ENCODE data around the gene HTT. TPM values are rescaled to one million over a fixed set of nuclear protein-coding genes. Genes with fewer than 3 reads are reported as not detected.
A peak's percentile ranks its signal among the peaks of the same experiment; 100 is the strongest.

The HTT gene
- total RNA-seq, 1 experiment from 2014 or later: 64.4 TPM

GRCh38 chr4:3085948-3086670 is 11.6 kb downstream of the HTT start:
- no peak overlapping the region for H3K56ac ChIP-seq (ENCODE audit: insufficient read length, low read depth, low read length)
- no peak overlapping the region for H3K18ac ChIP-seq (ENCODE audit: insufficient read length, low read depth, low read length)
- Mint-ChIP-seq H3K9me3 (no peaks in the 10 kb centered on the region), H3K27me3 (ENCODE audit: low read depth) (no peaks in the 10 kb centered on the region), H3K27ac (peak overlapping the region in 2 of 3 experiments; percentile 70 to 71; a peak in 1 of 7 replicates), H3K4me3 (no peak overlapping the region), H3K4me1 (no peaks in the 10 kb centered on the region), H3K36me3 (ENCODE audit: insufficient read depth in 1 of 3, low read depth in 3 of 3) (peaks cover 9 to 36% (median 26%) of the 10 kb centered on the region in 3 experiments; a peak in 6 of 7 replicates)
- no peak overlapping the region for H4K91ac ChIP-seq (ENCODE audit: insufficient read length, low read depth, low read length)
- H3K27me3 ChIP-seq (ENCODE audit: insufficient read depth, low read length): no peaks in the 10 kb centered on the region
- H3K79me1 ChIP-seq (ENCODE audit: insufficient read depth, low read depth, low read length, poor library complexity, severe bottlenecking): no peaks in the 10 kb centered on the region
- H3K9me3 ChIP-seq (ENCODE audit: control insufficient read depth, low read depth, low read length): no peaks in the 10 kb centered on the region
- no peak overlapping the region for H2BK120ac ChIP-seq (ENCODE audit: low read depth, low read length, poor library complexity, severe bottlenecking)
- H4K20me1 ChIP-seq (ENCODE audit: control insufficient read depth, insufficient read depth, insufficient read length): no peaks in the 10 kb centered on the region
- H3K14ac ChIP-seq (ENCODE audit: insufficient read depth, low read length): no peak overlapping the region
- no peak for DNase-seq
- no peak overlapping the region for H3T11ph ChIP-seq (ENCODE audit: low read length)
- H3K23me2 ChIP-seq (ENCODE audit: insufficient read length, low read depth, low read length, poor library complexity, severe bottlenecking): no peaks in the 10 kb centered on the region
- no CpG with 5 or more reads among the region's 10 CpGs for WGBS (ENCODE audit: extremely low coverage, insufficient read length, low lambda C conversion rate)
- no peak for TF ChIP-seq CTCF (conservative IDR thresholded peaks at IDR 0.05)
- no peak overlapping the region for H2BK20ac ChIP-seq (ENCODE audit: low read depth, low read length, poor library complexity, severe bottlenecking)
- H2AFZ ChIP-seq (ENCODE audit: low read length): no peak overlapping the region
- peaks cover 8% of the 10 kb centered on the region; the same call in 1 of the 2 replicates for H3K79me2 ChIP-seq (ENCODE audit: insufficient read depth, low read length)
- H4K5ac ChIP-seq (ENCODE audit: insufficient read length, low read depth, low read length): no peak overlapping the region
- no peak overlapping the region for H3K4ac ChIP-seq (ENCODE audit: low read depth, low read length)
- no peak overlapping the region for H3K4me2 ChIP-seq (ENCODE audit: insufficient read depth, insufficient read length, low read length)
- no peak overlapping the region for H3K9ac ChIP-seq (ENCODE audit: extremely low read depth, insufficient read length, low read length)
- no peak overlapping the region for H2BK15ac ChIP-seq (ENCODE audit: low read depth, low read length)
- H3K4me1 ChIP-seq (ENCODE audit: insufficient read depth, low read length): no peaks in the 10 kb centered on the region
- no peak overlapping the region for H2BK5ac ChIP-seq (ENCODE audit: insufficient read length, low read length)
- H4K8ac ChIP-seq (replicated peaks; ENCODE audit: insufficient read length, low read depth, low read length): no peak overlapping the region
- no peak overlapping the region for H3K27ac ChIP-seq (ENCODE audit: insufficient read length, low read depth, low read length)
- no peak overlapping the region for H2BK12ac ChIP-seq (ENCODE audit: insufficient read length, low read depth, low read length)
- no peak overlapping the region for H3K23ac ChIP-seq (ENCODE audit: insufficient read length, low read depth, low read length)
- H2AK5ac ChIP-seq (ENCODE audit: insufficient read length, low read length): no peak overlapping the region
